DMS53 (cell line): ENCODE data around the gene TNFRSF17.

Source experiments
- DNase-seq: peaks from one replicate; lab custom pipeline; 2025; lab: John Stamatoyannopoulos, UW

Gene TNFRSF17

DNA sequence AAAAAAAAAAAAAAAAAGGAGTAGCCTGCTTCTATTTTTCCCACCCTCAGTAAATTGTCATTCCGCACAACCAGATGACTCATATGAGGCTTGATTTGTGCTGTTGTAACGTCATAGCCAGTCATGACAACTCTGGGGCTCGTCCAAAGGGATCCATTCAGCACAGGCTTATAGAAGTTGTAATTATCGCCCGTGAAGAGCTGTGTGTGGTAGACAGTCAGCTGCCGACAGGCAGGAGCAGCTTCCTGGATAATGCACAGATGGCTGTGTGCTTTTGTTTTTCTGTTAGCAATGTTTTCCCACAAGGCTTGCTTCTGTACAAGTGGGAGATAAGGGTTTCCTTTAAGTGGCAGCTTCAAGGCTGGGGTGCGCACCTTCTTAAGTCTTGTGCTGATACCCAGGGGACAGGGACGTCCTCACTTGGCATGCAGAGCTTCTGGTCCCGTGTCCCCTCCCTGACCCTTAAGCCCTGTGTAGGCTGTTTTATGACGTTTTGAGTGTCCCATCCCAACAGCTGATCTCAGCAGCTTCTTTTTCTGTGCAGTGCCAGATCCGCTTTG lies 37.5 kb downstream of the TNFRSF17 start:
- no peak for DNase-seq

DNA sequence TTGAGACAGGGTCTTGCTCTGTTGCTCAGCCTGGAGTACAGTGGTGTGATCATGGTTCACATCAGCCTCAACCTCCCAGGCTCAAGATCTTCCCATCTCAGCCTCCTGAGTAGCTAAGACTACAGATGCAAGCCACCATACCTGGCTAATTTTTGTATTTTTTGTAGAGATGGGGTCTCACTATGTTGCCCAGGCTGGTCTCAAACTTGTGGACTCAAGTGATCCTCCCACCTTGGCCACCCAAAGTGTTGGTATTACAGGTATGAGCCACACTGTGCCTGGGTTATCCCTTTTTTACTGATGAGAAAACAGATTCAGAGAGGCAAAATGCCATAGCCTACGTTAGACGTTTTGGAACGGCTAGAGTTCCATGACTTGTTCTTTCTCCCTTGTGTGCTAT lies 41.6 kb downstream of the TNFRSF17 start:
- DNase-seq: no peak

DNA sequence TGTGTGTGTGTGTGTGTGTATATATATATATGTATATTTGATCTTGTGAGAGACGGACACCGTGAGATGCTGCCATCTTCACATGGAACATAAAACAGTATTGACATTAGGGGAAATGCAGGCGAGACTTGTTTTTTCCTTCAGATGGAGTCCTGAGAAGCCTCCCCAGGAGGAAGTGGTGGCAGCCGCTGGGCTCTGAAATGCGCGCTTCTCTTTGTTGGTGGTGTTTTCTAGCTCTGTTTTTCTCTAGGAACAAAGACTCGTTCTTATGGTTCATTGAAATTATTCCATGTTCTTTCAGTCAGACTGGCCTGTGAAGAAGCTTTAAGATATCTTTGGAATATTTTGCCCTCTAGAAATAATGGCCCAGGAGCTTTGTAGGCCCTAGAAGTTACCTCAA lies 44.5 kb downstream of the TNFRSF17 start:
- no peak for DNase-seq

DNA sequence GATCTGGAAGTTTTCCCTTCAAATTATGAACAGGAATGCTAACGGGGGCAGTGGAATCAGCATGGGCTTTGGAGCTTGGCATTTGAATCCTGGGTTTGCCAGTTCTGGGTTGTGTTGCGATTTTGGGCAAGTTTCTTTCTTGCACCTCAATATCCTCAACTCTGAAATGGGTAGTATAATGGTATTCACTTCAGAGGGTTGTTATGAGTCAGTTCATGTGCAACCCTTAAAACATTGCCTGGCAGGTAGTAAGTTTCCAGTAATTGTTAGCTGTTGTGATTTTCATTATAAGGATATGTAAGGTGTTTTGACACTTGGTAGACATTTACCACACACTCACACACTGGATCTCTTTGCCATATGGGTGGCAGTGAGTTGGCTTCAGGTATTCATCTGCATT lies 44.9 kb downstream of the TNFRSF17 start:
- DNase-seq: no peak

DNA sequence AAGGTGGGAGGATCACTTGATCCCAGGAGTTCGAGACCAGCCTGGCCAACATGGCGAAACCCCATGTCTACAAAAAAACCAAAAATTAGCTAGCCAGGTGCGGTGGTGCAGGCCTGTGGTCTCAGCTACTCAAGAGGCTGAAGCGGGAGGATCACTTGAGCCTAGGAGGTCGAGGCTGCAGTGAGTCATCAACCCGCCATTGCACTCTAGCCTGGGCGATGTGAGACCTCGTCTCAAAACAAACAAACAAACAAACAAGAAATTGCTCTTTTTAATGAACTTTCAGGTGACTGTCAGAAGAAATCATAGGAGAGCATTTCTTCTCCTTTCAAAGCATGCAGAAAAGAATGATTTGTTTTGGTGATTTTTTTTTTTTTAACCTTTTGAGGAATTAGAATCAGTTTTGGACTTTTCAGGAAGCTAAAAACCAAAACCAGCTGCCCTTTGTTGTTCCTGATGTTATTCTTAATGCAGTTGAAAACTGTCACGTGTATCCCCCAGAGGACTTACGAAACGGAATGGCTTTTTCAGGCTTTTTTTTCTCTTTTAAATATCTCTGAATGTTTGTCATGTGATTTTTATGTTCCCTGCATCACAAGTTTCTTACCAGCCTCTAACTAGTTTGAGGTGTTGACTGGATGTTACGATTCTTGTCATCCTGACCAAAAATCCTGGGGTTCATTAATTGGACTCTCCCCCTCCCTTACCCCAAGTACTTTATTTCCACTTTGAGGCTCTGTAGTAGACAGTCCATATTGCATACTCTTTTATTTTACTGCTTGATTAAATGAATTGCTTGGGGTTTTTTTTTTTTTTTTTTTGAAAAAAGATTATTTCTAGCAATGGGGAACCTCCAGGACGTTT lies 45.6 kb downstream of the TNFRSF17 start:
- no peak for DNase-seq

DNA sequence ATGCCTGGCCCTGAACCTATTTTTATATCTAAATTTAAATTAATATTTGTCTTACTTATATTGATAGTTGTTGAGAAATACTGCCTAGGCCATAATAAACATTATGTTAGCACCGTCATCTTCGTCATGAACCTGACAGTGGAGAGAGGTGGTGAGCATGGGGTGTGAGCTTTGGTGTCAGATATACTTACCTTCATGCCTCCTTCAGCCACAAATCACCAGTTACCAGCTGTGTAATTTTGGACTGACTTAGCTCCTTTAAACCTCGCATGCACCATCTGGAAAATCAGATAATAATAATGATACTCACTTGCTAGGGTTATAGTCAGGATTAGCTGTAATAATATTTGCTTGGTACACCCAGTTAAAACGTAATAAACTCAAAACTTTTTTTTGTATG lies 46.6 kb downstream of the TNFRSF17 start:
- DNase-seq: no peak

DNA sequence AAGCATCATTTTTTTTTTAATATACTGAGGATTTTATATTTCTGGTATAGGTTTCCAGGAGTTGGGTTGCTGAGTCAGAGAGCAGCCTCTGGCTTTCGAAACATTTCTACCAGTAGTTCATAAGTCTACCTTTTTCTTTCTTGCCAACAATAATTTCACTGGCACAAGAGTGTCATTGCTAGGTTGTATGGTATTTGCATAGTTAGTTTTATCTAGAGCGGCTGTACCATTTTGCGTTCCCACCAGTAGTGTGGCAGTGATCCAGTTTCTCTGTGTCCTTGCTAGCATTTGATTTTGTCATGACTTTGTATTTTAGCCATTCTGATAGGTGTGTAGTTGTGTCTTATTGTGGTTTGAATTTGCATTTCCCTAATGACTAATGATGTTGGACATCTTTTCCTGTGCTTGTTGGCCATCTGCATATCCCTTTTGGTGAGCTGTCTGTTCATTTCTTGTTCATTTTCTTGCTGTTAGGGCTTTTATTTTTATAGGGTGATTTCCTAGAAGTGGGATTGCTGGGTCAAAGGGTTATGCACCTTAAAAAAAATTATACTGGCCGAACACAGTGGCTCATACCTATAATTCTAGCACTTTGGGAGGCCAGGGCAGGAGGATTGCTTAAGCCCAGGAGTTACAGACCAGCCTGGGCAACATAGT lies 51.4 kb downstream of the TNFRSF17 start:
- DNase-seq: no peak

DNA sequence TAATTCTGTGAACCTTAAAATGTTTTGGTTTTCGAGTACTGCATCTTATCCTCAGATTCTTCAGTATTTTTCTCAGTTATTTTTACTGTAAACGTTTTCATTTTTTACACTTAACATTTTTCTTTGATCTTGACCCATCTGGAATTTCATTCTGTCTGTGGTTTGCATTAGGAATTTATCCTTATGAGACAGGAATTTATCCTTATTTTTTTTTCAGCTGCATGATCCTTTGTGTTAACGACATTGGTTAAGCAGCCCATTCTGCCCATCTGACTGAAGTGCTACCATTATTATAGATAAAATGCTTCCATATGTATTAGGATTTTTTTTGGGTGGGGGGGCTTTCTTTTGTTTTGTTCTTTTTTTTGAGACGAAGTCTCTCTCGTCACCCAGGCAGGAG lies 52.5 kb downstream of the TNFRSF17 start:
- DNase-seq: no peak
